Endothelial cell of umbilical vein (primary cell): ENCODE results near the gene THAP10.

ENCODE experiments used
- EZH2 ChIP-seq: IDR thresholded peaks from 2 replicates; pipeline ENCODE4 v1.6.1; 2012; ENCODE audit warnings: borderline replicate concordance, low read depth, mild to moderate bottlenecking, moderate library complexity, low read length, inconsistent platforms; ENCODE audit not compliant: severe bottlenecking
- FOS ChIP-seq: IDR thresholded peaks from 2 replicates; pipeline ENCODE4 v1.6.1; 2011; ENCODE audit warnings: mild to moderate bottlenecking, low read length, moderate library complexity, borderline replicate concordance; ENCODE audit not compliant: insufficient read depth
- GATA2 ChIP-seq: IDR thresholded peaks from 2 replicates; pipeline ENCODE4 v1.7.0; 2011; ENCODE audit warnings: low read depth, mild to moderate bottlenecking, moderate library complexity, mixed read lengths, low read length; ENCODE audit not compliant: insufficient read length, insufficient read depth
- JUN ChIP-seq: IDR thresholded peaks from 2 replicates; pipeline ENCODE4 v1.6.1; 2011; ENCODE audit warnings: borderline replicate concordance, low read depth; ENCODE audit not compliant: insufficient read length, insufficient read depth
- MYC ChIP-seq: IDR thresholded peaks from one replicate; pipeline ENCODE4 v1.6.1; 2011; ENCODE audit warnings: mild to moderate bottlenecking, low read depth, low read length
- POLR2A ChIP-seq: IDR thresholded peaks from 2 replicates; pipeline ENCODE4 v1.6.1; 2012; ENCODE audit warnings: low read depth, mild to moderate bottlenecking, control low read depth, low read length
- POLR2AphosphoS5 ChIP-seq: IDR thresholded peaks from 2 replicates; pipeline ENCODE4 v1.6.1; 2012; ENCODE audit warnings: low read depth, mild to moderate bottlenecking, control low read depth, low read length, moderate library complexity; ENCODE audit not compliant: insufficient read depth
- TF ChIP-seq, protein P1 (sequence below), 2 donors: IDR thresholded peaks; 1 replicate in 1 of 2; 2 replicates in 1 of 2; pipeline ENCODE4 v1.5.1; 2011; ENCODE audit warnings: low read length in 2 of 2, mild to moderate bottlenecking in 2 of 2, moderate library complexity in 2 of 2, control low read depth in 1 of 2, inconsistent platforms in 1 of 2, low read depth in 1 of 2; ENCODE audit not compliant: insufficient read depth in 1 of 2; ENCODE audit errors: extremely low read depth in 1 of 2
- TF ChIP-seq, protein P2 (sequence below): IDR thresholded peaks from 2 replicates; pipeline ENCODE4 v1.6.1; 2011; ENCODE audit not compliant: insufficient read depth, insufficient read length

- TF ChIP-seq JUN (peak; percentile 88), POLR2A (no peak), EZH2 (no peak), POLR2AphosphoS5 (peak; percentile 19), FOS (peak; percentile 26), GATA2 (peak; percentile 55), MYC (no peak)
- TF ChIP-seq, protein P1, sequence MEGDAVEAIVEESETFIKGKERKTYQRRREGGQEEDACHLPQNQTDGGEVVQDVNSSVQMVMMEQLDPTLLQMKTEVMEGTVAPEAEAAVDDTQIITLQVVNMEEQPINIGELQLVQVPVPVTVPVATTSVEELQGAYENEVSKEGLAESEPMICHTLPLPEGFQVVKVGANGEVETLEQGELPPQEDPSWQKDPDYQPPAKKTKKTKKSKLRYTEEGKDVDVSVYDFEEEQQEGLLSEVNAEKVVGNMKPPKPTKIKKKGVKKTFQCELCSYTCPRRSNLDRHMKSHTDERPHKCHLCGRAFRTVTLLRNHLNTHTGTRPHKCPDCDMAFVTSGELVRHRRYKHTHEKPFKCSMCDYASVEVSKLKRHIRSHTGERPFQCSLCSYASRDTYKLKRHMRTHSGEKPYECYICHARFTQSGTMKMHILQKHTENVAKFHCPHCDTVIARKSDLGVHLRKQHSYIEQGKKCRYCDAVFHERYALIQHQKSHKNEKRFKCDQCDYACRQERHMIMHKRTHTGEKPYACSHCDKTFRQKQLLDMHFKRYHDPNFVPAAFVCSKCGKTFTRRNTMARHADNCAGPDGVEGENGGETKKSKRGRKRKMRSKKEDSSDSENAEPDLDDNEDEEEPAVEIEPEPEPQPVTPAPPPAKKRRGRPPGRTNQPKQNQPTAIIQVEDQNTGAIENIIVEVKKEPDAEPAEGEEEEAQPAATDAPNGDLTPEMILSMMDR (IDR thresholded peaks at IDR 0.05; ENCODE audit: extremely low read depth in 1 of 2, insufficient read depth in 1 of 2, low read depth in 1 of 2, low read length in 2 of 2): no peak
- TF ChIP-seq, protein P2, sequence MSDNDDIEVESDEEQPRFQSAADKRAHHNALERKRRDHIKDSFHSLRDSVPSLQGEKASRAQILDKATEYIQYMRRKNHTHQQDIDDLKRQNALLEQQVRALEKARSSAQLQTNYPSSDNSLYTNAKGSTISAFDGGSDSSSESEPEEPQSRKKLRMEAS: no peak
Measured at GRCh38 chr15:70856884-70857561, 35.2 kb downstream of the THAP10 start.
